Gastrocnemius medialis (tissue), 4 donors: ENCODE measurements around the gene NT5C1B. TPM values are rescaled to one million over a fixed set of nuclear protein-coding genes. Genes with fewer than 3 reads are reported as not detected.

Source experiments
- ATAC-seq, 2 donors: fragments of 150-250 bp; one replicate each; pipeline ENCODE4 v1.9.1; 2016
- DNase-seq, 2 donors: peaks; one replicate each; pipeline ENCODE4 v3.0.0-alpha.2; 2019
- H3K27ac ChIP-seq, 4 donors: fragments of 200-600 bp; sonication (generic); 1 replicate in 1 of 4; 2 replicates in 3 of 4; pipeline ENCODE4 v1.5.1; 2016 to 2018; ENCODE audit warnings: mild to moderate bottlenecking in 2 of 4, moderate library complexity in 1 of 4
- H3K27me3 ChIP-seq, 3 donors: fragments of 200-600 bp; sonication (generic) in 2 of 3; 1 replicate in 1 of 3; 2 replicates in 2 of 3; pipeline versions ENCODE4 v1.5.1 to v1.6.0; 2016 to 2019; ENCODE audit warnings: mild to moderate bottlenecking in 1 of 3, moderate library complexity in 1 of 3
- H3K36me3 ChIP-seq, 2 donors: fragments of 200-600 bp; sonication (generic) in 1 of 2; one replicate each; pipeline ENCODE4 v1.5.1; 2017 to 2018
- H3K4me1 ChIP-seq, 2 donors: fragments of 200-600 bp; sonication (generic) in 1 of 2; one replicate each; pipeline ENCODE4 v1.5.1; 2016 to 2017; ENCODE audit warnings: mild to moderate bottlenecking in 2 of 2
- H3K4me3 ChIP-seq, 4 donors: fragments of 200-600 bp; sonication (generic) in 3 of 4; 1 replicate in 1 of 4; 2 replicates in 3 of 4; pipeline ENCODE4 v1.5.1; 2016 to 2019; ENCODE audit warnings: mild to moderate bottlenecking in 2 of 4
- H3K9me3 ChIP-seq, 3 donors: fragments of 200-600 bp; sonication (generic) in 2 of 3; 1 replicate in 1 of 3; 2 replicates in 2 of 3; pipeline ENCODE4 v1.5.1; 2016 to 2019
- CTCF ChIP-seq, 5 experiments: fragments of 450-650 bp in 3 of 5; fragments of 200-600 bp in 2 of 5; sonication (generic) in 2 of 5; IDR thresholded peaks in 4 of 5; conservative IDR thresholded peaks in 1 of 5; 1 replicate in 4 of 5; 2 replicates in 1 of 5; pipeline ENCODE4 v1.5.1; 2016 to 2019; ENCODE audit warnings: antibody characterized with exemption in 5 of 5, mild to moderate bottlenecking in 3 of 5, moderate library complexity in 3 of 5
- POLR2A ChIP-seq, 2 donors: fragments of 450-650 bp; IDR thresholded peaks; one replicate each; pipeline ENCODE4 v1.6.1; 2017; ENCODE audit warnings: antibody characterized with exemption in 2 of 2, mild to moderate bottlenecking in 2 of 2, moderate library complexity in 2 of 2
- in situ Hi-C, 4 donors: fragments of 200-750 bp; cut with MboI; loops; one replicate each; pipeline versions ENCODE4 v1.15.0 to v1.8.0; 2017; ENCODE audit warnings: low sequenced_read_pairs in 4 of 4
- intact Hi-C: fragments of 100-400 bp; cut with DNase I; formaldehyde crosslinking; loops from one replicate; pipeline ENCODE4 v1.15.1; 2023; ENCODE audit warnings: low total_unique reads
- total RNA-seq, 4 donors: library from RNA; depleted of rRNA; stranded (reverse); fragments of >200 nt; gene quantifications; one replicate each; pipeline versions ENCODE4 v1.1.0 to v1.2.3, GENCODE V29; 2016

Gene NT5C1B
- total RNA-seq, 4 donors from 2014 or later, result not detected

- Histone ChIP-seq H3K4me3 (no peak overlapping the region), H3K27me3 (no peaks in the 10 kb centered on the region), H3K9me3 (no peaks in the 10 kb centered on the region), H3K4me1 (no peaks in the 10 kb centered on the region), H3K36me3 (no peaks in the 10 kb centered on the region), H3K27ac (no peak overlapping the region)
- intact Hi-C loops, result no loop called here
- ATAC-seq (no peak), DNase-seq (no peak)
- in situ Hi-C loops, result no loop called here
- TF ChIP-seq POLR2A (IDR thresholded peaks at IDR 0.05) (no peak), CTCF (IDR thresholded peaks at IDR 0.05 in 4 of 5, conservative IDR thresholded peaks at IDR 0.05 in 1 of 5) (no peak)
Observed at GRCh38 chr2:18620867-18621632, 31.7 kb upstream of the NT5C1B start.

- DNase-seq (no peak), ATAC-seq (no peak)
- no peak overlapping the region for H3K27ac ChIP-seq
- TF ChIP-seq CTCF (IDR thresholded peaks at IDR 0.05 in 4 of 5, conservative IDR thresholded peaks at IDR 0.05 in 1 of 5), result no peak
- no peak for TF ChIP-seq POLR2A (IDR thresholded peaks at IDR 0.05)
- no peaks in the 10 kb centered on the region for H3K36me3 ChIP-seq
- in situ Hi-C loops, result no loop called here
- no peaks in the 10 kb centered on the region for H3K4me1 ChIP-seq
- no peaks in the 10 kb centered on the region for H3K27me3 ChIP-seq
- intact Hi-C loops, result no loop called here
- no peaks in the 10 kb centered on the region for H3K9me3 ChIP-seq
- H3K4me3 ChIP-seq, result no peak overlapping the region
Observed at GRCh38 chr2:18619091-18619490, 29.7 kb upstream of the NT5C1B start.

- no peaks in the 10 kb centered on the region for H3K36me3 ChIP-seq
- no peaks in the 10 kb centered on the region for H3K9me3 ChIP-seq
- DNase-seq (no peak), ATAC-seq (no peak)
- no peaks in the 10 kb centered on the region for H3K27me3 ChIP-seq
- intact Hi-C loops, result no loop called here
- no peaks in the 10 kb centered on the region for H3K4me1 ChIP-seq
- no peak overlapping the region for H3K27ac ChIP-seq
- in situ Hi-C loops, result no loop called here
- no peak for TF ChIP-seq POLR2A (IDR thresholded peaks at IDR 0.05)
- no peak for TF ChIP-seq CTCF (IDR thresholded peaks at IDR 0.05 in 4 of 5, conservative IDR thresholded peaks at IDR 0.05 in 1 of 5)
- H3K4me3 ChIP-seq, result no peak overlapping the region
Observed at GRCh38 chr2:18614041-18614440, 24.7 kb upstream of the NT5C1B start.

GRCh38 chr2:18612133-18612532 lies 22.8 kb upstream of the NT5C1B start:
- in situ Hi-C loops (no loop called here), intact Hi-C loops (no loop called here)
- H3K36me3 ChIP-seq, result no peaks in the 10 kb centered on the region
- no peaks in the 10 kb centered on the region for H3K4me1 ChIP-seq
- H3K4me3 ChIP-seq, result no peak overlapping the region
- H3K27me3 ChIP-seq, result no peaks in the 10 kb centered on the region
- H3K9me3 ChIP-seq, result no peaks in the 10 kb centered on the region
- H3K27ac ChIP-seq, result no peak overlapping the region
- TF ChIP-seq CTCF (IDR thresholded peaks at IDR 0.05 in 4 of 5, conservative IDR thresholded peaks at IDR 0.05 in 1 of 5), result no peak
- no peak for TF ChIP-seq POLR2A (IDR thresholded peaks at IDR 0.05)
- DNase-seq (no peak), ATAC-seq (no peak)

- H3K4me3 ChIP-seq, result no peak overlapping the region
- intact Hi-C loops (no loop called here), in situ Hi-C loops (no loop called here)
- no peak overlapping the region for H3K27ac ChIP-seq
- no peaks in the 10 kb centered on the region for H3K4me1 ChIP-seq
- DNase-seq (no peak), ATAC-seq (no peak)
- TF ChIP-seq POLR2A (IDR thresholded peaks at IDR 0.05), result no peak
- no peaks in the 10 kb centered on the region for H3K36me3 ChIP-seq
- no peaks in the 10 kb centered on the region for H3K9me3 ChIP-seq
- H3K27me3 ChIP-seq, result no peaks in the 10 kb centered on the region
Observed at GRCh38 chr2:18611604-18612003, 22.2 kb upstream of the NT5C1B start.
